ENCODE data around the gene AASDH.
A peak's percentile ranks its signal among the peaks of the same experiment; 100 is the strongest.

Gene AASDH

DNA sequence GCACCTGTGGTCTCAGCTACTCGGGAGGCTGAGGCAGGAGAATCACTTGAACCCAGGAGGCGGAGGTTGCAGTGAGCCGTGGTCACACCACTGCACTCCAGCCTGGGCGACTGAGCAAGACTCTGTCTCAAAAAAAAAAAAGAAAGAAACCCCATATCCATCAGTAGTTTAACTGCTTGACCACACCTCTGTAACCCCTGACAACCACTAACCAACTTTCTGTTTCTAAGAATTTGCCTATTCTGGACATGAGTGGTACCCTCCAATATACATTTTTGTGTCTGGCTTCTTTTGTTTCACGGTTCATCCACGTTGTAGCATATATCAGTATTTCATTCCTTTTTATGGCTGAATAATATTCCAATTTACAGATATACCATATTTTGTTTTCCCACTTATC lies 39.0 kb upstream of the AASDH start:
- no peak for DNase-seq (ENCODE audit: low read depth)
- TF ChIP-seq CTCF (IDR thresholded peaks at IDR 0.05; ENCODE audit: low read depth, low read length, missing control alignments): no peak
- no peak overlapping the region for H3K4me3 ChIP-seq (ENCODE audit: low read depth, low read length)
- in situ Hi-C loops (cut with HindIII; ENCODE audit: low sequenced_read_pairs): no loop called here

DNA sequence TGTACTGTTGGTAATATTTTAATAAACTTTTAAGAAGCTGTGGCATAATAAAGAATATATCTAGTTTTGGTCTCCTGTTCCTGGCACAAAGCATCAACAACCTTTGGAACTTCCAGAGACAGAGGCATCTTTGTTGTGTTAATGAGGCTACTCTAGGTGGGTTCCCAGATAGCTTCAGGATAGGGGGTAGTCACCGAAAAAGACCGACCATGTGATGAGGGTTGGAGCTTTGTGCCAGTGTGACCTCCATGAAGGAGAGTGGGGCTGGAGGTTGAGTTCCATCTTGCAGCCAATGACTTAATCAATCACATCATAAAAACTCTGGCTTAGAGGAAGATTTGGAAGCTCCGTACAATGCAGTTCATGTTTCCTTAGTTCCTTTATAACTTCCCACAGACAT lies 38.2 kb upstream of the AASDH start:
- no peak for TF ChIP-seq CTCF (IDR thresholded peaks at IDR 0.05; ENCODE audit: low read depth, low read length, missing control alignments)

GRCh38 chr4:56424697-56425514 lies 37.6 kb upstream of the AASDH start:
- in situ Hi-C loops (cut with HindIII; ENCODE audit: low sequenced_read_pairs): no loop called here
- DNase-seq (ENCODE audit: low read depth): no peak
- peak; percentile 51 for TF ChIP-seq CTCF (IDR thresholded peaks at IDR 0.05; ENCODE audit: low read depth, low read length, missing control alignments)
- H3K4me3 ChIP-seq (ENCODE audit: low read depth, low read length): no peak overlapping the region

More for the DNA sequence above, 38.2 kb upstream of the AASDH start:
- no peak overlapping the region for H3K4me3 ChIP-seq (ENCODE audit: low read depth, low read length)
- DNase-seq (ENCODE audit: low read depth): no peak
- in situ Hi-C loops (cut with HindIII; ENCODE audit: low sequenced_read_pairs): no loop called here

GRCh38 chr4:56424176-56424575 lies 36.9 kb upstream of the AASDH start:
- DNase-seq (ENCODE audit: low read depth): no peak
- in situ Hi-C loops (cut with HindIII; ENCODE audit: low sequenced_read_pairs): no loop called here
- no peak overlapping the region for H3K4me3 ChIP-seq (ENCODE audit: low read depth, low read length)
- no peak for TF ChIP-seq CTCF (IDR thresholded peaks at IDR 0.05; ENCODE audit: low read depth, low read length, missing control alignments)

DNA sequence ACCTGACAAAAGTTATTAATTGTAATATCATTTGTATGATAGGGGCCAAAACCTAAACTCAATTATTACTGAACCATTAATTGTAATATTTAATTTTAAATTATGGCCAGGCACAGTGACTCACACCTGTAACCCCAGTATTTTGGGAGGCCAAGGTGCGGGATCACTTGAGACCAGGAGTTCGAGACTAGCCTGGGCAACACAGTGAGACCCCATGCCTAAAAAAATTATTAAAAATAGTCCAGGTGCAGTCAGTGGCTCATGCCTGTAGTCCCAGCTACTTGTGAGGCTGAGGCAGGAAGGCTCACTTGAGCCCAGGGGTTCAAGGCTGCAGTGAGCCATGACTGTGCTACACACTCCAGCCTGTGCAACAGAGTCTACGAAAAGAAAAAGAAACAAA lies 30.1 kb upstream of the AASDH start:
- DNase-seq (ENCODE audit: low read depth): no peak
- TF ChIP-seq CTCF (IDR thresholded peaks at IDR 0.05; ENCODE audit: low read depth, low read length, missing control alignments): no peak
- in situ Hi-C loops (cut with HindIII; ENCODE audit: low sequenced_read_pairs): no loop called here
- no peak overlapping the region for H3K4me3 ChIP-seq (ENCODE audit: low read depth, low read length)

GRCh38 chr4:56416349-56416748 lies 29.1 kb upstream of the AASDH start:
- DNase-seq (ENCODE audit: low read depth): no peak
- no peak for TF ChIP-seq CTCF (IDR thresholded peaks at IDR 0.05; ENCODE audit: low read depth, low read length, missing control alignments)
- in situ Hi-C loops (cut with HindIII; ENCODE audit: low sequenced_read_pairs): no loop called here
- no peak overlapping the region for H3K4me3 ChIP-seq (ENCODE audit: low read depth, low read length)
